ENCODE data around the gene INPP5A. TPM values are rescaled to one million over a fixed set of nuclear protein-coding genes. Genes with fewer than 3 reads are reported as not detected.

Gene INPP5A
- total RNA-seq, 1 experiment from 2014 or later: 16.6 TPM

DNA sequence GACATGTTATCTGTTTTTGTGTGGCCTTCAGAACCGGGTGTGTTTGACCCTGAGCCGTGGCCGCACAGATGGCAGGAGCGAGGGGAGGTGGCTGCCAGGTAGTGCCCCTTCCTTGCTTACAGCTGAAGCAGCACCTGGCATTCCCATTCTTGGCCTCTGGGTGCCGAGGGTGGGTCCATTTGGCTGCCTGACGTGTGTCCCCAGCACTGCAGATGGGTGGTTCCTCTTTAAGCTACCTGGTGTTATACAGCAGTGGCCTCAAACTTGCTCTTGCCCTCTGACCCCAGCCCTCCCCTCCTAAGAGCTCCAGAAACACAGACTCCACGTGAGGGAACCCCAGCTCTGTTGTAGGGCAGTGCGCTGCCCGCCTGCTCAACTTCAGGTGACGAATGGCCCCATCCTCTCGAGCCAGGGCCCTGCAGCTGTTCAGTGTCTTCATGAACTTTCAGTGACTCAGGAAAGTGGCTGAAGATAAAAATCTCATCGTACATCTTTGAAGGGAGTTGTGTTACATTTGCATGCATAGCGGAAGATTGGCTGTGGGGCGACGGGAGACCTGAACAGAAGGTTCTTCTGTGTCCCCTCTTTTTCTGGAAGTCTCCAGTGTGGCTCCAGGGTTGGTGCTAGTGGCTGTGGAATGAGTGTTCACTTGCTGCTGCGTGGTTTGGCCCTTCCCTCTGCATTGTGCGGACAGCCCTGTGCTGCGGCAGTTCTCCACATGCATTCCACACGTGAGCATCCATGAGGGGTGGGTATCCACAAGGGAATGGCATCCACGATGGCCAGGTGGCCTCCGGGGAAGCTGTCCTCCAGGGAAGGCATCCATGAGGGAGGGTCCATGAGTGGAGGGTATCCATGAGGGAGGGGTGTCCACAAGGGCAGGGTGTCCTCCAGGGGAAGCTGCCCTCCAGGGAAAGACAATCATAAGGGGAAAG is 91.6 kb downstream of the INPP5A start:
- CTCF ChIA-PET: no interaction called here
- no peak overlapping the region for H3K27ac Mint-ChIP-seq (ENCODE audit: unreplicated experiment)
- no peaks in the 10 kb centered on the region for H3K36me3 Mint-ChIP-seq (ENCODE audit: insufficient read depth, unreplicated experiment)
- no peaks in the 10 kb centered on the region for H3K4me1 Mint-ChIP-seq (ENCODE audit: low read depth, unreplicated experiment)
- DNase-seq: no peak
- BruUV-seq (replicated peaks): no TSS peak
- no peaks in the 10 kb centered on the region for H3K9me3 Mint-ChIP-seq (ENCODE audit: low read depth, unreplicated experiment)
- TF ChIP-seq, protein P1, sequence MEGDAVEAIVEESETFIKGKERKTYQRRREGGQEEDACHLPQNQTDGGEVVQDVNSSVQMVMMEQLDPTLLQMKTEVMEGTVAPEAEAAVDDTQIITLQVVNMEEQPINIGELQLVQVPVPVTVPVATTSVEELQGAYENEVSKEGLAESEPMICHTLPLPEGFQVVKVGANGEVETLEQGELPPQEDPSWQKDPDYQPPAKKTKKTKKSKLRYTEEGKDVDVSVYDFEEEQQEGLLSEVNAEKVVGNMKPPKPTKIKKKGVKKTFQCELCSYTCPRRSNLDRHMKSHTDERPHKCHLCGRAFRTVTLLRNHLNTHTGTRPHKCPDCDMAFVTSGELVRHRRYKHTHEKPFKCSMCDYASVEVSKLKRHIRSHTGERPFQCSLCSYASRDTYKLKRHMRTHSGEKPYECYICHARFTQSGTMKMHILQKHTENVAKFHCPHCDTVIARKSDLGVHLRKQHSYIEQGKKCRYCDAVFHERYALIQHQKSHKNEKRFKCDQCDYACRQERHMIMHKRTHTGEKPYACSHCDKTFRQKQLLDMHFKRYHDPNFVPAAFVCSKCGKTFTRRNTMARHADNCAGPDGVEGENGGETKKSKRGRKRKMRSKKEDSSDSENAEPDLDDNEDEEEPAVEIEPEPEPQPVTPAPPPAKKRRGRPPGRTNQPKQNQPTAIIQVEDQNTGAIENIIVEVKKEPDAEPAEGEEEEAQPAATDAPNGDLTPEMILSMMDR (IDR thresholded peaks at IDR 0.05; ENCODE audit: unreplicated experiment): no peak
- H3K27me3 Mint-ChIP-seq (ENCODE audit: unreplicated experiment): no peaks in the 10 kb centered on the region
- H3K4me3 Mint-ChIP-seq (ENCODE audit: low read depth, unreplicated experiment): no peak overlapping the region
- intact Hi-C loops (cut with micrococcal nuclease; ENCODE audit: unreplicated experiment): no loop called here

DNA sequence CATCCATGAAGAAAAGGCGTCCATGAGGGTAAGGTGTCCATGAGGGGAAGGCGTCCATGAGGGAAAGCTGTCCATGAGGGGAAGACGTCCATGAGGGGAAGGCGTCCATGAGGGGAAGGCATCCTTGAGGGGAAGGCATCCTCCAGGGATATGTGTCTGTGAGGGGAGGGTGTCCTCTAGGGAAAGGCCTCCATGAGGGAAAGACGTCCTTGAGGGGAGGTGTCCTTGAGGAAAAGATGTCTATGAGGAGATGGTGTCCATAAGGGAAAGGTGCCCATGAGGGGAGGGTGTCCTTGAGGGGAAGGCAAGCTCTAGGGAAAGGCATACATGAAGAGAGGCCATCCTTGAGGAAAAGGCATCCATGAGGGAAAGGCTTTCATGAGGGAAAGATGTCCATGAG is 92.6 kb downstream of the INPP5A start:
- TF ChIP-seq, protein P1 (IDR thresholded peaks at IDR 0.05; ENCODE audit: unreplicated experiment): no peak
- CTCF ChIA-PET: no interaction called here
- Mint-ChIP-seq H3K9me3 (ENCODE audit: low read depth, unreplicated experiment) (no peaks in the 10 kb centered on the region), H3K4me1 (ENCODE audit: low read depth, unreplicated experiment) (no peaks in the 10 kb centered on the region), H3K36me3 (ENCODE audit: insufficient read depth, unreplicated experiment) (no peaks in the 10 kb centered on the region), H3K27ac (ENCODE audit: unreplicated experiment) (no peak overlapping the region), H3K4me3 (ENCODE audit: low read depth, unreplicated experiment) (no peak overlapping the region), H3K27me3 (ENCODE audit: unreplicated experiment) (no peaks in the 10 kb centered on the region)
- BruUV-seq (replicated peaks): no TSS peak
- intact Hi-C loops (cut with micrococcal nuclease; ENCODE audit: unreplicated experiment): no loop called here
- DNase-seq: no peak

DNA sequence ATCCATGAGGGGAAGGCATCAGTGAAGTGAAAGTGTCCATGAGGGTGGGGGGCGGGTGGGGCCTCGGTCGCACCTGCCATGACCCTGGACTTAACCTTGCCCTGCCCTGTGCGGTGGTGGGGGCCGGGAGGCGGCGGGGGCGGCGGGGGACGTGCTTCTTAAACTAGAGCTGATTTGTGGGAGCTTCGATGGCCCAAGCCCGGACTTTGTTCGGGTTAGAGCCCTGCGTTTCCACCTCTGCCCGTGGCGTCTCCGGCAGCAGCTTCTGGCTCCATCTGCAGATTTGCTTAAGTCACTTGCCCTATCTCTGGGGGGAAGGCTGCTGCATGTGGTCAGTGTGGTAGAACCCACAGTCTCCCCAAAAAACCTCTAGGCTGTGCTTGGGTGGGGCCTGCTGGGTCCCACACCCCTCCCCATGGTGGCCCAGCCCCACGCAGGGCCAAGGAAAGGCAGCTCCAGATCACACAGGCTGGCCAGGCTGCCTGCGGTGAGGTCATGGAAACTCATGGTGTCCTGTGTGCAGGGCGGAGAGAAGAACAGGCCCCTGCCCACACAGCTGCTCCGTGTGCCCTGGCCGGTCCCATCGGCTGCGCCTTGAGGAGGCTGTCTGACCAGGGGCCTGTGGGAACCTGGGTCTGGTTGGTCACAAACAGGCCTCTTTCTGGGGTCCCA is 93.2 kb downstream of the INPP5A start:
- CTCF ChIA-PET: no interaction called here
- BruUV-seq (replicated peaks): no TSS peak
- Mint-ChIP-seq H3K27ac (ENCODE audit: unreplicated experiment) (no peak overlapping the region), H3K4me3 (ENCODE audit: low read depth, unreplicated experiment) (no peak overlapping the region), H3K4me1 (ENCODE audit: low read depth, unreplicated experiment) (no peaks in the 10 kb centered on the region), H3K27me3 (ENCODE audit: unreplicated experiment) (no peaks in the 10 kb centered on the region), H3K36me3 (ENCODE audit: insufficient read depth, unreplicated experiment) (no peaks in the 10 kb centered on the region), H3K9me3 (ENCODE audit: low read depth, unreplicated experiment) (no peaks in the 10 kb centered on the region)
- TF ChIP-seq, protein P1 (IDR thresholded peaks at IDR 0.05; ENCODE audit: unreplicated experiment): no peak
- intact Hi-C loops (cut with micrococcal nuclease; ENCODE audit: unreplicated experiment): no loop called here
- no peak for DNase-seq

DNA sequence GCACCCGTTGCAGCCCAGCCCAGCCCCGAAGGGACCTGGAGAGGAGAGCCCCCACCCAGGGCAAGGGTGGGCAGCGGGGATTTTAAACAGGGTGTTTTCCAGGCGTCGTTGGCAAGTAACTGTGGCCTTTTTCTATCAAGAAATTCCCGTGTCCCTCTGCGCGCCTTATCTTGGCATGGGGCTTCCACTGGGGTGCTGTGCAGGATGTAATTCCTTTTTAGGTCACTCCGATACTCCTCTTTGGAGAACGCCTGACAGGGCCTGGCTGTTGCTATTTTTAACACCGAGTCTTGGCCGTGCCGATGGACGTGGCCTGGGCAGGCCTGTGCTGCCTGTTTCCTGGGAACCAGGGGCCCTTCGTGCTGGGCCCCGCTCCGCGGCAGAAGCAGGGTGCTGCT is 93.8 kb downstream of the INPP5A start:
- no TSS peak for BruUV-seq (replicated peaks)
- Mint-ChIP-seq H3K27ac (ENCODE audit: unreplicated experiment) (no peak overlapping the region), H3K27me3 (ENCODE audit: unreplicated experiment) (no peaks in the 10 kb centered on the region), H3K4me1 (ENCODE audit: low read depth, unreplicated experiment) (no peaks in the 10 kb centered on the region), H3K4me3 (ENCODE audit: low read depth, unreplicated experiment) (no peak overlapping the region), H3K36me3 (ENCODE audit: insufficient read depth, unreplicated experiment) (no peaks in the 10 kb centered on the region), H3K9me3 (ENCODE audit: low read depth, unreplicated experiment) (no peaks in the 10 kb centered on the region)
- no peak for DNase-seq
- intact Hi-C loops (cut with micrococcal nuclease; ENCODE audit: unreplicated experiment): no loop called here
- CTCF ChIA-PET: no interaction called here
- TF ChIP-seq, protein P1 (IDR thresholded peaks at IDR 0.05; ENCODE audit: unreplicated experiment): no peak

All from Calu3 (cell line).